Hematopoietic multipotent progenitor cell (in vitro differentiated cells): Measurements from ENCODE around the gene GAS7. TPM values are rescaled to one million over a fixed set of nuclear protein-coding genes. Genes with fewer than 3 reads are reported as not detected.

Experiments used
- DNase-seq, 3 donors: peaks; one replicate each; pipeline ENCODE4 v3.0.0-alpha.2; 2011 to 2015; ENCODE audit warnings: low read depth in 2 of 3, low spot score in 2 of 3
- total RNA-seq: library from RNA; depleted of rRNA; stranded (reverse); fragments of >200 nt; gene quantifications from one replicate; pipeline ENCODE4 v1.2.3, GENCODE V29; 2012

Gene GAS7
- total RNA-seq, 1 donor = 16.2 TPM

DNA sequence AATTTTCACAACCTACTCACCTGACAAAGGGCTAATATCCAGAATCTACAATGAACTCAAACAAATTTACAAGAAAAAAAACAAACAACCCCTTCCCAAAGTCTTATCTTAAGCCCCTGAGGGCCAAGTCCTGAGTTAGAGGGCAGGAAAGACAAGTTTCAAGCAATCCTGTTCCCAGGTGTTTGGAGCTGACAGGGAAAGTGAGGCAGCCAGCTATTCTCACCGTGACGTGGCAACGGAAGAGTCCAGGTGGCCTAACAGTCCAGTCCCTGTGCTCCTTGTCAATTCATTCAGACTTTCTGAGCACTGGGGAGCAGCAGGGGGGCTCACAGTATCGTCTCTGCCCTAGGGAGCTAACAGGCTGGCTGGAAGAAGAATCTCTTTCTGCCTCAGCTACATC is 203.6 kb downstream of the GAS7 start:
- no peak for DNase-seq

DNA sequence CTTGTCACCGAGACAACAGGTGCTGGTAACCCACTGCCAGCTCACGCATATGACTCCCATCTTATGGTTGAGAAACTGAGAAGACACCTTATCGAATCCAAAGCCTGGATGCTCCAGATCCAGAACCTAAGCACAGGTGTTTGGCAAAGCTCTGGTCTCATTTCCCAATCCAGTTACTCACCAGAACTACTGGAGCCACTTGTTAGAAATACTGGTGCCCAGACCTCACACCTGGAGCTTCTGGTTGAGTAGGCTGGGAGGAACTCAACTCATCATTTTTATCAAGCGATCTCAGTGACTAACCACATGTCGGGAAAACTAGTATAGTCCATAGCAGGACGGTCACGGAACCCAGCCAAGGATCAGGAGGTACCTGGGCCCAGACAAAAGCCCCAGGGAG is 206.6 kb downstream of the GAS7 start:
- DNase-seq = no peak

DNA sequence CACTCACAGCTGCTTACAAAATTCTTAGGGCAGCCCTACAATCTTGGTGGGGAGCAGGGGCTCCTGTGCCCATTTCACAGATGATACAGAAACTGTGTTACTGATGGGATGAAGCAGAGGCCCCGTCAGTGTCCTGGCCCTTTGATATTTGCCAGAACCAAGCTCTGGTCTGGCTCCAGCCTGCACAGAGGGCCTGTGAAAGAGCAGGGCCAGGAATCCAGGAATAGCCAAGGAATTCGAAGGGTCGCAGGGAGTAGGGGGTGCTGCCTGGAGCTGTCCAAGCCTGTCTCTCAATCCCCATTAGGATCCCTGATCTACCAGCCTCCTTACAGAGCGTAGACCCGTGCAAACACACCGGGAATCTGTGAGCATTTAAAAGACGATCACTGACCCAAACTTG is 207.1 kb downstream of the GAS7 start:
- no peak for DNase-seq

DNA sequence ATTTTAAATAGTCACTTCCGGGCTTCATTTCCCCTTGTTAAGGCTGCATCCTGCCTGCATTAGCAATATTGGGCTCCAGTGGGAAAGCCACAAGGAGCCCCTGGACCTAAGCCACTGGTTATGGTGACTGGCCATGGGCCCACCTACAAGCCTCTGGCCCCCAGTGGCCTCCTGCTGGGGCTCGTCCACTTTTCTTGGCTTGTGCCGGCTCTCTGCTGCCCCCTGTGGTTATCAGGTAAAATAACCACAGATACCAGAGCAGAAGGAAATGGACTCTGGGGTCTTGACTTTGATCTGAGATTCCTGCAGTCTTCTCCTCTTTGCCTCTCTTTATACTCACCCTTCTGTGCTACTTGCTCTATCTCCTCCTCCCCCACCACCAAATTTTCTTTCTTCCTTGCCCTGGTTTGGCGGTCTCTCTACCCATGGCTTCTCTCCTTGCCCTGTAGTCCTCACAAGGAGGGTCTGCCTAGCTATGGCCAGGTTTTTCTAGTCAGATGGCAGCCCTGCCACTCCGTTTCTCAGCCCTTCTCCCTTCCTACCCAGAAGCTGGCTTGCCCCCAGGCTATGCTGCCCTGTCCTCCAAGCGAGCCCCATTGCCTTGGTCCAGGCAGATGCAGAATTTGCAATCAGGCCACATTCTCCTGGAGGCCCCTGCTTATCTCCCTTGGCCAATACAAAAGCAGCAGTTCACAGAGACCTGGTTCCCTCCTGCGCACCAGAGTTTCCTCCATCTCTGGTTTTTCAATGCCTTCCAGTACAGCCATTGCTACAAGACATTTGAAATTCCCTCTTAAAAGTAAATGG is 210.4 kb downstream of the GAS7 start:
- DNase-seq = peak in 2 of 3 donors; percentile 45 to 69

DNA sequence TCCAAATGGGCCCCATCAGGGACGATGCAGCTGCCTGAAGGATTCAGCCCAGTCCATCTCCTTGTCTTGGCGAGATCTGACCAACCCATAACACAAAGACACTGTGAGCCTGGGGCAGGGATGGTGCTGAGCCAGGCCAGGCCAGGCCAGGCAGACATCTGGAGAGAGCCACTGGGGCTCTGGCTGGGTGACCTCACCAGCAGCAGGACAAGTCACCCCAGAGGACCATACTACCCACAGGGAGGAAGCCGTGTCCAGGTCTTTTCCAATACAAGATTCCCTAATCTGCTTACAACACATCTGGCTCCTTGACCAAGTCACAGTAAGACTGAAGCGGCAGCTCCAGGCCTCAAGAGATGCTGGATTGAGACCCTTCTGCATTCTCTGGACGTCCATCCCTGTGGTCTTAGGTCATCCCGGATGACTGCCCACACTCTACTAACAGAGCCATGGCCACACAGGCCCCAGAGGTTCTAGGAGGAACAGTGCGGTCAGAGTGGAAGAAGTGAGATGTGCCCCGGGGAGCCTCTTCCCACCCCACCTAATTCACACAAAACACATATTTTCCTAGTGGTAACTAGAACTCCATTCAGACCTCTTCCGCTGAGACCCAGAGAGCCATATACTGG is 211.5 kb downstream of the GAS7 start:
- no peak for DNase-seq

DNA sequence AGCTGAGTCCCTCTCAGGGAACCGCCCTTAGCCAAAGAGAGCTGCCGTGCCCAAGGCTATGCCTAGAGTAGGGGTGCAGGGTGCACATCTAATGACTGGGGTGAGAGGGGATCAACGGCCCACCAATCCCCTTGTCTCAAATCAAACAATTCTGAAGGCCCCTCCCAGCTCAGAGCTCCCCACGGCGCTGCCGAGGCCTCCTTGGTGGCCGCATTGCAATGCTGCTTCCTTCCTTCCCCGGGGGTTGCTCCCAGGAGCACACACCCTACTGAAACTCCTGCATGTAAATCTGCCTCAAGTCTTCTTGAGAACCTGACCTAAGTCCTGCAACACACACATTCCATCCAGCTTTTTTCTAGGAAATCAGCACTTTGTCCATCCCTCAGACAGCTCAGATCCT is 212.8 kb downstream of the GAS7 start:
- no peak for DNase-seq

DNA sequence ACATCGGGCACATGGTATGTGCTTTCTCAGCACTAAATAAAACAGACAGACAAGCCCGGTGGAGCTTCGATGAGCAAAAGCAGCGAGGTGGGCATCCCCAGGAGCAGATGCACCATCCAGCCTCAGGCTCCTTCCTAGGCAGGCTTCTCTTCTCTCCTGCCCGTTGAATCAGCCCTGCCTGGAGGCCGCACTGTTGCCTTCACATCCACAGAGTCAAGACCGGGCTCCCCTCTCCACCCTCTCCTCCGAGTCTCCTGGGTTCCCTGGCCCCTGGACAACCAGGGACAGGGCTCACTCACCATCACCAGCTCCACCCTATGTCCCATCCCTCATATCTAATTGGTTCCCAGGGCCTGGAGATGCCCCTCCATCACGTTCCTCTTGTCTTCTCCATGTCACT is 213.6 kb downstream of the GAS7 start:
- DNase-seq = no peak

DNA sequence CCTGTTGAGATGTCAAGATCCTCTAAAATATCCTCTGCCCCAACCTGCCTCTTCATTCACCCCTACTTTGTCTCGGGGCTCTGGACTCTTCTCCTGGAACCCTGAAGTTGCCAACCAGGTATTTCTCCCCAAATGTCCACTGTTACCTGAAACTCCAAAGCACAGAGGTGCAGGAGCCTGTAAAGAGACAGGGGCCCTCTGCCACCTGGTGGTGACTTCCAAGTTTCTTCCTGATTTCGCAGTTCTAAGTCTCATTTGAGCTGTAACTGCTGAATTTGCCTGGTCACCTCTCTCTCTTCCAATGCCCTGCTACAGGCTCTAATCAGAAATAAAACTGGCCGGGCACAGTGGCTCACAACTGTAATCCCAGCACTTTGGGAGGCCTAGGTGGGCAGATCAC is 216.2 kb downstream of the GAS7 start:
- peak in 1 of 3 donors; percentile 56 for DNase-seq

DNA sequence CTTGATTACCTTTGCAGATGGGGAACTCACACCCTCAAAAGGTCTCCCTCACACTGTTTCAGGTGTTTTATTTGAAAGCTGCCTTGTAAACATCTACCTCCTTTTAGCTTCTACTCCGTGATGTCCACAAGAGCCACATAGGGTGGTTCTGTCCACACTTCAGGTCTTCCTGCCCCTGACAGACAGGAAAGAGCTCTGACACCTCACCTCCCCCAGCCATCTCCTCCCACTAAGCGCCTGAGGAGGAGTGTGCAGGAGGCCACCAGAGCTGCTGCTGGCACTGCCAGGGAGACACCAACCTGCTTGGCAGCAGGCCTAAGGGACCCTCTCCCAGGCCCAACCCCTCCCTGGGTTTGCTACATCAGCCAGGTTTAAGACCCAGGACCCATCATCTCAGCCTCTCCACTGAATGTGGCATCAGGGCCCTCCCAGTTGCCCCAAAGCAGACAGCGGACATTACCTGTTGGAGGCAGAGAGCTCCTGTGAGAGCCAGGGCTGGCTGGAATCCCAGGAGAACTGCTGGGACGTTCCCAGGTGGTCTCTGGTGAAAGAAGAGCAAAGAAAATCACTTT is 217.0 kb downstream of the GAS7 start:
- DNase-seq = no peak

DNA sequence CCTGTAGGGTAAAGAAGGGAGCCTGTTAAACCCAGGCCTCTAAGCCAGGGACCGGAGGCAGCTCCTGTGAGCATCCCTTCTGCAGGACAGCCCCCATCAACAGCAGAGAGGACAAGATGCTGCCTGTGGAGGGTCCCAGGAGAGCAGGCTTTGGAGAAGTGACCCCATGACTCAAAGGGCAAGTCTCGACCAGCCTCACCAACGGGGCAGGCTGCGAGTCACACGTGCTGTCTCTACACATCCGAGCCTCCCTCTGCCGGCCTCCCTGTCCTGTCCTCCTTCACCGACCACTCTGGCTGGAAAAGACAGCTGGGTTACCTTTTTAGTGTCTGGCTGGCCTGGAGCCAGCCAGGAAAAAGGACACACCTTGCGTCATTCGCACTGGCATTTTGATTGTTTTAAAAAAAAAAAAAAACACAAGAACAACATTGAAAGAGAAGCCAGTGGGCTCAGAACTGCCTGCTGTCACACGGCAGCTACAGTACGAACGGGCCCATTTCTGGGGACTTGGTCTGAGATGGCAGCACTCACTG is 218.9 kb downstream of the GAS7 start:
- DNase-seq = no peak

DNA sequence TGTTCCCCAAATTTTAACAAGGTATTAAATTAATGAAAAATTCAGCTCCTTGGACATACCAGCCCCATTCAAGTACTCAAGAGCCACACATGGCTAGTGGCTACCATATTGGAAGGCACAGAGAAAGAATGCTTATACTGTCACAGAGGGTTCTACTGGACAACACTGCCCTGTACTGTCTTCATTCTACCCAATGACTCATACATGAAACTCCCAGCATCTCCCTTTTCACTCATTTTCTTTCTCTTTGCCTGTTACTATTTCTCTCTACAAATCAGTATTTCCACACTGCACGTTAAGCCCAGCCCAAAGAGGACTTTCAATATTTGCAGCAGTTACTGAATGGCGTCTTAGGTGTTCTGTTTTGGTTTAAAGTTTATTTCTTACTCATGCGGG is 221.2 kb downstream of the GAS7 start:
- no peak for DNase-seq

DNA sequence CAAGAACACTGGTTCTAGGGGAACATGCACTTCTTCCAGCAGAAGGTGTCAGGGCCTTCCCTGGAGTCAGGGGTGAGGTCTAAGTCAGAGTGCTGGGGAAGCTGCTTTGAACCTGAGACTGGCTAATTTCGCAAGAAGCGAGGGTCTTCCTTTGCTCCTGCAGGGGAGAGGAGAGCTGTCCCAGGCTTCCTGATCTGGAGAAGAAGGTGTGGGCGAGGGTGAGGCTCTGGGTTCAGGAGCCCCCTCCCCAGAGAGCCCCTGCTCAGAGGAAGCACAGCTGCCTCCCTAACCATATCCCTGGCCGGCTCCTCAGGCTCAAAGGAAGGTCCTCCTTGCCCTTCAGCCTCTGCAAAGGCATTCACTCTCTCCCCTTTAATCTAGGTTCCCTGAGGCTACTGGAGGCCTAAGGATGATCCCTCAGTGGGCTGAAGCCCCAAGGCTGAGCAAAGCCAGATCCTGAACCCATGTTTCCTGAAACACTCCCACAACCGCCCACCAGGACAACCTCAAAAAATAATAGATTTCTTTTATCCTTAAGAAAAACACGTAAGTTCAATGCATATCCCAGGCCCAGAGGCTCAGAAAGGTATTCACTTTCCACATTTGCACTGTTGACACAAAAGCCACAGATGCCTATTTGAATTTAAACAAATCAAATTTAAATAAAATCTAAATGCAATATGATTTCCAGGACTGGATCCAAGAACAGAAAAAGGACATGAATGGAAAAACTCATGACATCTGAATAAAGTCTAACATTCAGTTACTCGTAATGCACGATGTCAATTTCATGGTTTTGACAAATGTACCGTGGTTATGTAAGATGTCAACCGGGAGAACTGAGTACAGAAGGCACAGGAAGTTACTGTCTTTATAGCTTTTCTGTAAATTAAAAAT is 221.9 kb downstream of the GAS7 start:
- peak in 1 of 3 donors; percentile 18 for DNase-seq

DNA sequence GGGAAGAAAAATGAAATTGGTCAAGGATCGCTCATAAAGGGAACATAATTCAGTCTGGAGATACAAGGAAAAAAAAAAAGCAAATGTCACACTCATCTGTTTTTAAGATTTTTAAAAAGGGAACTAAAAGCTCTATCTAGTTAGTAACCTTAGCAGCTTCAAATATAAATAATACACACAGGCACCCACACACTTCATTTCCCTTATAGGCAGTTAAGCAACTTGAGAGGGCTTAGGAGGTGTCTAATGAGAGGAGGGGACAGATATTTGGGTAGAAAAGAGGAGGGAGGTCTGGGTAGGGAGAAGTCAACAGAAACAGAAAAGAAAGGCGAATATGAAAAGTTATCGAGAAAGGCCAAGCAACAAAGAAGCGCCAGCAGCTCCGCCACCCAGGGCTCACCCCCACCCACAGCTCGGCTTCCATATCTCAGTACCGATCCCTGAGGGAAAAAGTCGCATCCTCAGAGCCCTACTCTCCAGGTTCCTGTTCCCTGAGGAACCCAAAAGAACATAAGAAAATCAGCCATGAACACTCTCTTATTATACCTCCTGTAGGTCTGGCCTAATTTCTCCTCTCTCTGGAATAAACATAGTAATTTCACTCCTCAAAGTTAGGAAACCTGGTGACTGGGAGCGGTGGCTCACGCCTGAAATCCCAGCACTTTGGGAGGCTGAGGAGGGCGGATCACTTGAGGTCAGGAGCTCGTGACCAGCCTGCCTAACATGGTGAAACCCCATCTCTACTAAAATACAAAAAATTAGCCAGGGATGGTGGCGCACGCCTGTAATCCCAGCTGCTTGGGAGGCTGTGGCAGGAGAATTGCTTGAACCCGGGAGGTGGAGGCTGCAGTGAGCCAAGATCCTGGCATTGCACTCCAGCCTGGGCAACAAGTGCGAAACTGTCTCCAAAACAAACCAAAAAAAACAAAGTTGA is 223.7 kb downstream of the GAS7 start:
- peak in 2 of 3 donors; percentile 50 to 87 for DNase-seq

DNA sequence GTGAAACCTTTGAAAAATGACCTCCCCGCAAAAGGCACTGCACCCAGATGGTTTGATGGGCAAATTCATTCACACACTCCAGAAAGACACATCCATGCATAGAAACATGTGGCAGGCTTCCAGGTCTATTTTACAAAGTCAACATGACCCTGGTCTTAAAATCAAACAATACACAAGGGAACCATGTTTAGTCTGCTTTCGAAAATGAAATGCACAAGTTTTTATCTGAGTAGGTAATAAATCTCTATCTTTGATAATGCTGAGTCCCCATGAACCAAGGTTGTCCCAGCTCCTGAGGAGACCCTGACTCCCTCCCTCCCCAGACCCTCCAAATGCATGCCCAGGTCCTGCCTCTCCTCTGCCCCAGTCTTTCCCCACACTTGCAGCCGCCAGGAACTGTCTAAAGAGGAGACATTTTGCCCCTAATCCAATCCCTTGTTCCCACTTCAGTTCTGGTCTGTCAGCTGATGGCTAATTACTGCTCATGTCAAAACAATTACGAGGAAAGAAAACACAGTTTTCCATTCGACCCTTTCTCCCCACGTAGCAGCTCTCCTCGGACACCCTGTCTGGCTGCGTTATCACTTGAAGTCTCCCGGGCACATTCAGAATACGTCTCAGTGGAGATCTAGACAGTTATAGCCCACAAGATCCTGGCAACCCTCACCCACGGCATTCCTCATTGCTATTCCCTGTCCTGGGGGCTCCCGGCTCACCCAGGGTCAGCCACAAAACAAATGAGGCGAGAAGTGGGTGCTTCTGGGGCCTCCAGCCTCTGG is 224.5 kb downstream of the GAS7 start:
- DNase-seq = no peak

DNA sequence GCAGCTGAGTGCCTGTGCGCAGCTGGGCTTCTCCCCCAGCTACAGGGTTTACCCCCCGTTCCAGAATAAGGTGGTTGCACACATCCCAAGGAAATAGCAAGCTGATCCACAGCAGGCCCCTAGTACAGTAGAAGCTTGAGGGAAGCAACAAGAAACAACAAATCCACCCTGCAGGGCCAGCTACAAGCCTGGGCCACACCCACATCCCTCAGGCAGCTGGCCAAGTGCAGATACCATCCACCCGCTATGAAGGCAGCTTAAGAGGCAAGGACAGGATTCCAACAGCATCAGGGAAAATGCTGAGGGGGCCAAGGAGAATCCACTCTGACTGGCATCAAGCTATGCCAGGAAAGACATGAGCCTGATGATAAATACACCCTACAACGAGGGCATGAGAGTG is 226.4 kb downstream of the GAS7 start:
- peak in 1 of 3 donors; percentile 60 for DNase-seq

DNA sequence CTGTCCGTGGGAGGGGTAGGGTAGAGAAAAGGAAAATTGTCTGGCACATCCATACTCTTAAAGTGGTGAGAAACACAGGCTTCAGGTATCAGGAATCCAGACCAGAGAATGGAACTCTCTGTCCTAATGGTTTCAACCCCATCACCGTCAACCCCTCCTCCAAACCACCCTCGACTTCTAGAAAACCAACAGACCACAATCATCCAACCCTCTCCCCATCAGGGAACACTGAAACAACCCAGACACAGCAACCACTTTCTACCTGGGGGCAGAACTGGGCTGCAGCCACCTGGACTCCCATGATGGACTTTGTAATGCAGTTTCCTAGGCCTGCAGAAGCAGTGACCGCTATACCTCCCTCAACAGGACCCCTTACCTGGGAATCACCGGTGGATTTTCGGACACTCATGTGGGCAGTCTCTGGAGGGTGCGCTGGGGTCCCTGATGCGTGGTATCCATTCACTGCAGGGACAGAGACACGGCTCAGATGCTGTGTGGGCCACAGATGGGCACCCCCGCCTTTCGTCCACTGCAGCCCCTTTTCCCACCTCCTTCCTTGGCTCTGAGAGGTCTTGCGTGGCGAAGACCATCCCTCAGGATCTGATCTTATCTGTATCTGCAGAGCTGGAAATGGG is 229.0 kb downstream of the GAS7 start:
- DNase-seq = no peak

DNA sequence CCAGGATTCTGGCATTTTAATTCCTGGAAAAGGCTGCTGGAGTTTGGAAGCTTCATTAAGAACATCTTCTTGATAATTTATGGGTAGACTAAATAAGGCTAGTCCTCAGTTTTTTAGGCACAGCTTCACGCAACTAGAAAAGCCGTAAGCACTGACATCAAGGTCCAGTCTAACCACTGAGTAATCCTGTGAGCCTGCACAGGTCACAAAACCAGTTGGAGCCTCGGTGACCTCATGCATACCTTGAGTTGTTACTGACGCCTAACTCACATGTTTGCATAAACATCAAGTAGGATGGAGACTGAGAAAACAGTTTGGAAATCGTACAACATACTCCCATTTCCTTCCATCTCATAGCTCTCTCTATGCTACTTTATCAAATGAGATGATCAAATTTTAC is 229.5 kb downstream of the GAS7 start:
- no peak for DNase-seq

DNA sequence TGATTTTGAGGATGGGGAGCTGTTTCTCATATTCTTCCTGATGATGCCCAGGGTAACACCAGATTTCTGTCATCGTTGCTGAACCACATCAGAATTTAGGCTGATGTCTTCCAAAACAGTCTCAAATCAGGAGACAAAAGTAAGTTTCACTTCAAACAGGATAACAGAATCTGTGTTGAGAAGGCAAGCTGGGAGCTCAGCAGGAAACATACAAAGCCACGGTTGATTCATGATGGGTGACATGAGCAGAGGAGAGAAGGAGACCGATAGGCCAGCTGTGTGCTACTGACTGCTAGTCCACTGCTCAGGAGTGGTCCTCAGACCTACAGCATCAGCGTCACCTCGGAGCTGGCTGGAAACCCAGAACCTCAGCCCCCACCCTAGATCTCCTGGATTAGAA is 230.4 kb downstream of the GAS7 start:
- peak in 1 of 3 donors; percentile 28 for DNase-seq
